ENCODE measurements around the gene LZTR1. TPM values are rescaled to one million over a fixed set of nuclear protein-coding genes. Genes with fewer than 3 reads are reported as not detected.

LZTR1 gene
- total and polyA plus RNA-seq, 2 donors from 2014 or later, result 24.3 to 66.4 TPM

GRCh38 chr22:20959578-20960461 is 22.3 kb upstream of the LZTR1 start:
- no peak overlapping the region for H3K27ac ChIP-seq (ENCODE audit: low read depth in 2 of 2, low read length in 2 of 2)
- intact Hi-C loops (cut with DNase I), result no loop called here
- H3K36me3 ChIP-seq (ENCODE audit: control insufficient read depth in 2 of 3, insufficient read depth in 3 of 3, low read length in 3 of 3), result no peaks in the 10 kb centered on the region
- H3K4me1 ChIP-seq (ENCODE audit: control insufficient read depth in 2 of 3, insufficient read depth in 2 of 3, low read depth in 1 of 3, low read length in 3 of 3), result peaks cover 0 to 11% (median 0%) of the 10 kb centered on the region in 3 donors
- H3K27me3 ChIP-seq (ENCODE audit: control insufficient read depth, insufficient read depth, low read length), result peaks cover 3% of the 10 kb centered on the region
- TF ChIP-seq, protein P1, sequence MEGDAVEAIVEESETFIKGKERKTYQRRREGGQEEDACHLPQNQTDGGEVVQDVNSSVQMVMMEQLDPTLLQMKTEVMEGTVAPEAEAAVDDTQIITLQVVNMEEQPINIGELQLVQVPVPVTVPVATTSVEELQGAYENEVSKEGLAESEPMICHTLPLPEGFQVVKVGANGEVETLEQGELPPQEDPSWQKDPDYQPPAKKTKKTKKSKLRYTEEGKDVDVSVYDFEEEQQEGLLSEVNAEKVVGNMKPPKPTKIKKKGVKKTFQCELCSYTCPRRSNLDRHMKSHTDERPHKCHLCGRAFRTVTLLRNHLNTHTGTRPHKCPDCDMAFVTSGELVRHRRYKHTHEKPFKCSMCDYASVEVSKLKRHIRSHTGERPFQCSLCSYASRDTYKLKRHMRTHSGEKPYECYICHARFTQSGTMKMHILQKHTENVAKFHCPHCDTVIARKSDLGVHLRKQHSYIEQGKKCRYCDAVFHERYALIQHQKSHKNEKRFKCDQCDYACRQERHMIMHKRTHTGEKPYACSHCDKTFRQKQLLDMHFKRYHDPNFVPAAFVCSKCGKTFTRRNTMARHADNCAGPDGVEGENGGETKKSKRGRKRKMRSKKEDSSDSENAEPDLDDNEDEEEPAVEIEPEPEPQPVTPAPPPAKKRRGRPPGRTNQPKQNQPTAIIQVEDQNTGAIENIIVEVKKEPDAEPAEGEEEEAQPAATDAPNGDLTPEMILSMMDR (IDR thresholded peaks at IDR 0.05; ENCODE audit: borderline replicate concordance, extremely low read depth, insufficient read depth), result no peak
- H3K4me3 ChIP-seq (ENCODE audit: low read length in 3 of 3), result no peak overlapping the region
- H3K9me3 ChIP-seq (ENCODE audit: control insufficient read depth in 2 of 3, insufficient read depth in 1 of 3, low read length in 3 of 3), result no peaks in the 10 kb centered on the region
- DNase-seq (no peak), FAIRE-seq (no peak)
- H3K9ac ChIP-seq (ENCODE audit: low read length in 3 of 3), result no peak overlapping the region

DNA sequence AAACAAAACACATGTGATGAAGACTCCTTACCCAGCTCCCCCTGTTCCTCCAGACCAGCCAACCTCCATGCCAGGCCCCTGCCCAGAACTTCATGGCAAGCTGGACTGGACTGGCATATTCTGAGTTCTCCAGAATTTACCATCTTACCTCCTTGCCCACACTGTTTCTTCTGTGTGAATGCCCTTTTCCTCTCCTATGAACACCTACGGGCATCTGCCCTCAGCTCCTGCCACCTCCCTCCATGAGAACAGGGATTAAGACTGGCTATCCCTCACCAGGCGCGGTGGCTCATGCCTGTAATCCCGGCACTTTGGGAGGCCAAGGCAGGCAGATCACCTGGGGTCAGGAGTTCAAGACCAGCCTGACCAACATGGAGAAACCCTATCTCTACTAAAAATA is 21.5 kb upstream of the LZTR1 start:
- H3K36me3 ChIP-seq (ENCODE audit: control insufficient read depth in 2 of 3, insufficient read depth in 3 of 3, low read length in 3 of 3), result no peaks in the 10 kb centered on the region
- TF ChIP-seq, protein P1 (IDR thresholded peaks at IDR 0.05; ENCODE audit: borderline replicate concordance, extremely low read depth, insufficient read depth), result no peak
- H3K27me3 ChIP-seq (ENCODE audit: control insufficient read depth, insufficient read depth, low read length), result peaks cover 3% of the 10 kb centered on the region
- H3K9ac ChIP-seq (ENCODE audit: low read length in 3 of 3), result no peak overlapping the region
- no peak overlapping the region for H3K27ac ChIP-seq (ENCODE audit: low read depth in 2 of 2, low read length in 2 of 2)
- intact Hi-C loops (cut with DNase I), result no loop called here
- FAIRE-seq, result no peak
- no peak overlapping the region for H3K4me3 ChIP-seq (ENCODE audit: low read length in 3 of 3)
- peaks cover 0 to 15% (median 0%) of the 10 kb centered on the region in 3 donors for H3K4me1 ChIP-seq (ENCODE audit: control insufficient read depth in 2 of 3, insufficient read depth in 2 of 3, low read depth in 1 of 3, low read length in 3 of 3)
- H3K9me3 ChIP-seq (ENCODE audit: control insufficient read depth in 2 of 3, insufficient read depth in 1 of 3, low read length in 3 of 3), result no peaks in the 10 kb centered on the region
- DNase-seq, result no peak

DNA sequence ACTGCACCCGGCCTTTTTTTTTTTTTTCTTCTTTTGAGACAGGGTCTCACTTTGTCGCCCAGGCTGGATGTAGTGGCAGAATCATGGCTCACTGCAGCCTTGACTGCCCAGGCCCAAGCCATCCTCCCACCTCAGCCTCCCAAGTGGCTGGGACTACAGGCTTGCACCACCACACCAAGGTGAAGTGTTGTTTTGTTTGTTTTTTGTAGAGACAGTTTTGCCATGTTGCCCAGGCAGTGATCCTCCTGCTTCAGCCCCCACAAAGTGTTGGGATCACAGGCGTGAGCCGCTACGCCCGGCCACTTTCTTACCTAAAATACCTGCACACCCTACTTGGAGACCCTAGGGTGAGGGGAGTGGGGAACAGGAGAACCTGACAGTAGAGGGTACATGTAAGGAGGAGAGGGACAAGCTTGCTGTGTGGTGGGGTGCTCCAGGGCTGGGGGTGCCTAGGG is 19.6 kb upstream of the LZTR1 start:
- H3K4me3 ChIP-seq (ENCODE audit: low read length in 3 of 3), result no peak overlapping the region
- TF ChIP-seq, protein P1 (IDR thresholded peaks at IDR 0.05; ENCODE audit: borderline replicate concordance, extremely low read depth, insufficient read depth), result no peak
- no peaks in the 10 kb centered on the region for H3K9me3 ChIP-seq (ENCODE audit: control insufficient read depth in 2 of 3, insufficient read depth in 1 of 3, low read length in 3 of 3)
- DNase-seq (no peak), FAIRE-seq (no peak)
- H3K9ac ChIP-seq (ENCODE audit: low read length in 3 of 3), result no peak overlapping the region
- H3K36me3 ChIP-seq (ENCODE audit: control insufficient read depth in 2 of 3, insufficient read depth in 3 of 3, low read length in 3 of 3), result no peaks in the 10 kb centered on the region
- peaks cover 0 to 11% (median 0%) of the 10 kb centered on the region in 3 donors for H3K4me1 ChIP-seq (ENCODE audit: control insufficient read depth in 2 of 3, insufficient read depth in 2 of 3, low read depth in 1 of 3, low read length in 3 of 3)
- H3K27me3 ChIP-seq (ENCODE audit: control insufficient read depth, insufficient read depth, low read length), result peaks cover 3% of the 10 kb centered on the region
- intact Hi-C loops (cut with DNase I), result no loop called here
- H3K27ac ChIP-seq (ENCODE audit: low read depth in 2 of 2, low read length in 2 of 2), result no peak overlapping the region

All from kidney (tissue), 14 donors.